H9 (cell line): Measurements from ENCODE around the gene FBN3. TPM values are rescaled to one million over a fixed set of nuclear protein-coding genes. Genes with fewer than 3 reads are reported as not detected.

Source experiments
- DNase-seq: peaks from one replicate; pipeline ENCODE4 v3.0.0-alpha.2; 2017
- H2AFZ ChIP-seq: one replicate; pipeline ENCODE4 v1.6.1; 2013; ENCODE audit warnings: mild to moderate bottlenecking, low read length, control low read depth, moderate library complexity
- H2AK5ac ChIP-seq: 2 replicates; pipeline ENCODE4 v1.6.1; 2013; ENCODE audit warnings: low read length, control low read depth, mixed read lengths; ENCODE audit not compliant: insufficient read length
- H2BK120ac ChIP-seq: one replicate; pipeline ENCODE4 v1.6.1; 2013; ENCODE audit warnings: low read depth, mild to moderate bottlenecking, low read length, control low read depth, inconsistent platforms; ENCODE audit not compliant: poor library complexity, severe bottlenecking
- H2BK12ac ChIP-seq: 2 replicates; pipeline ENCODE4 v1.6.1; 2013; ENCODE audit warnings: low read length, control low read depth, mixed read lengths, low read depth; ENCODE audit not compliant: insufficient read length
- H2BK15ac ChIP-seq: 2 replicates; pipeline ENCODE4 v1.6.1; 2013; ENCODE audit warnings: low read depth, low read length, control low read depth
- H2BK20ac ChIP-seq: one replicate; pipeline ENCODE4 v1.6.1; 2013; ENCODE audit warnings: low read depth, mild to moderate bottlenecking, low read length, control low read depth, inconsistent platforms; ENCODE audit not compliant: poor library complexity, severe bottlenecking
- H2BK5ac ChIP-seq: 2 replicates; pipeline ENCODE4 v1.6.1; 2013; ENCODE audit warnings: low read length, control low read depth, mixed read lengths; ENCODE audit not compliant: insufficient read length
- H3K14ac ChIP-seq: 2 replicates; pipeline ENCODE4 v1.6.1; 2013; ENCODE audit warnings: low read length, control low read depth; ENCODE audit not compliant: insufficient read depth
- H3K18ac ChIP-seq: 2 replicates; pipeline ENCODE4 v1.6.1; 2013; ENCODE audit warnings: low read depth, mild to moderate bottlenecking, mixed read lengths, low read length, control low read depth; ENCODE audit not compliant: insufficient read length
- H3K23ac ChIP-seq: 2 replicates; pipeline ENCODE4 v1.6.1; 2013; ENCODE audit warnings: low read length, control low read depth, mixed read lengths, low read depth; ENCODE audit not compliant: insufficient read length
- H3K23me2 ChIP-seq: 2 replicates; pipeline ENCODE4 v1.6.1; 2013; ENCODE audit warnings: low read depth, mild to moderate bottlenecking, mixed read lengths, low read length, control low read depth; ENCODE audit not compliant: insufficient read length, poor library complexity, severe bottlenecking
- H3K27ac ChIP-seq: 2 replicates; pipeline ENCODE4 v1.5.1; 2013; ENCODE audit warnings: low read length, control low read depth, mixed read lengths, low read depth; ENCODE audit not compliant: insufficient read length
- H3K27me3 ChIP-seq: 2 replicates; pipeline ENCODE4 v1.6.1; 2013; ENCODE audit warnings: low read length, control low read depth, inconsistent platforms; ENCODE audit not compliant: insufficient read depth
- H3K4ac ChIP-seq: 2 replicates; pipeline ENCODE4 v1.6.1; 2013; ENCODE audit warnings: low read depth, mild to moderate bottlenecking, control low read depth, inconsistent platforms, low read length, moderate library complexity
- H3K4me1 ChIP-seq: 2 replicates; pipeline ENCODE4 v1.6.1; 2013; ENCODE audit warnings: low read length, control low read depth, inconsistent platforms; ENCODE audit not compliant: insufficient read depth
- H3K4me2 ChIP-seq: 2 replicates; pipeline ENCODE4 v1.6.1; 2013; ENCODE audit warnings: low read length, control low read depth, mixed read lengths; ENCODE audit not compliant: insufficient read length, insufficient read depth
- H3K56ac ChIP-seq: 2 replicates; pipeline ENCODE4 v1.6.1; 2013; ENCODE audit warnings: low read depth, mild to moderate bottlenecking, mixed read lengths, low read length, control low read depth; ENCODE audit not compliant: insufficient read length
- H3K79me1 ChIP-seq: 2 replicates; pipeline ENCODE4 v1.6.1; 2013; ENCODE audit warnings: low read depth, mild to moderate bottlenecking, moderate library complexity, low read length, control low read depth, inconsistent platforms; ENCODE audit not compliant: insufficient read depth, poor library complexity, severe bottlenecking
- H3K79me2 ChIP-seq: 2 replicates; pipeline ENCODE4 v1.6.1; 2013; ENCODE audit warnings: low read length, control low read depth, inconsistent platforms; ENCODE audit not compliant: insufficient read depth
- H3K9ac ChIP-seq: 2 replicates; pipeline ENCODE4 v1.6.1; 2013; ENCODE audit warnings: low read length, control low read depth, mixed read lengths; ENCODE audit not compliant: insufficient read length; ENCODE audit errors: extremely low read depth
- H3K9me3 ChIP-seq: one replicate; pipeline ENCODE4 v1.6.1; 2013; ENCODE audit warnings: low read depth, low read length, inconsistent platforms; ENCODE audit not compliant: control insufficient read depth
- H3T11ph ChIP-seq: one replicate; pipeline ENCODE4 v1.6.1; 2013; ENCODE audit warnings: mild to moderate bottlenecking, low read length, control low read depth, inconsistent platforms
- H4K20me1 ChIP-seq: one replicate; pipeline ENCODE4 v1.6.1; 2013; ENCODE audit not compliant: control insufficient read depth, insufficient read length, insufficient read depth
- H4K5ac ChIP-seq: 2 replicates; pipeline ENCODE4 v1.6.1; 2013; ENCODE audit warnings: low read depth, mild to moderate bottlenecking, mixed read lengths, low read length, control low read depth; ENCODE audit not compliant: insufficient read length
- H4K8ac ChIP-seq: replicated peaks from 2 replicates; pipeline ENCODE4 v1.6.1; 2013; ENCODE audit warnings: low read length, control low read depth, mixed read lengths, low read depth; ENCODE audit not compliant: insufficient read length
- H4K91ac ChIP-seq: 2 replicates; pipeline ENCODE4 v1.6.1; 2013; ENCODE audit warnings: low read depth, mild to moderate bottlenecking, moderate library complexity, mixed read lengths, low read length, control low read depth; ENCODE audit not compliant: insufficient read length
- H3K27ac Mint-ChIP-seq, 3 experiments: 2 replicates in 2 of 3; 3 replicates in 1 of 3; pipeline ENCODE4 v1.8.0; 2020 to 2021; ENCODE audit warnings: mixed read lengths in 3 of 3, mild to moderate bottlenecking in 1 of 3, moderate library complexity in 1 of 3
- H3K27me3 Mint-ChIP-seq: 2 replicates; pipeline ENCODE4 v1.8.0; 2021; ENCODE audit warnings: low read depth, mild to moderate bottlenecking, moderate library complexity, mixed read lengths
- H3K36me3 Mint-ChIP-seq, 3 experiments: 2 replicates in 2 of 3; 3 replicates in 1 of 3; pipeline ENCODE4 v1.8.0; 2020 to 2021; ENCODE audit warnings: low read depth in 3 of 3, mixed read lengths in 3 of 3; ENCODE audit not compliant: insufficient read depth in 1 of 3
- H3K4me1 Mint-ChIP-seq, 2 experiments: 2 replicates each; pipeline ENCODE4 v1.8.0; 2020; ENCODE audit warnings: mixed read lengths in 2 of 2
- H3K4me3 Mint-ChIP-seq, 2 experiments: 2 replicates in 1 of 2; 3 replicates in 1 of 2; pipeline ENCODE4 v1.8.0; 2020 to 2021; ENCODE audit warnings: mild to moderate bottlenecking in 2 of 2, mixed read lengths in 2 of 2, moderate library complexity in 1 of 2
- H3K9me3 Mint-ChIP-seq, 2 experiments: 2 replicates in 1 of 2; 3 replicates in 1 of 2; pipeline ENCODE4 v1.8.0; 2020; ENCODE audit warnings: mild to moderate bottlenecking in 2 of 2, mixed read lengths in 2 of 2, moderate library complexity in 1 of 2
- WGBS: extraction: QIAGEN DNeasy Blood & Tissue Kit; methylation state at CpG from one replicate; pipeline ENCODE4 v1.1.7; 2013; ENCODE audit warnings: missing lambda C conversion rate, low lambda C conversion rate, mixed read lengths; ENCODE audit not compliant: insufficient read length; ENCODE audit errors: extremely low coverage; 5-methylcytosine and 5-hydroxymethylcytosine counted together
- total RNA-seq: library from RNA; stranded (reverse); gene quantifications from 2 replicates; pipeline ENCODE4 v1.2.1, GENCODE V29; 2021
- TF ChIP-seq, protein P1 (sequence below): fragments of 200-600 bp; sonication (generic); conservative IDR thresholded peaks from 3 replicates; pipeline ENCODE4 v1.8.0; 2021; ENCODE audit warnings: antibody characterized with exemption, mild to moderate bottlenecking

Gene FBN3
- total RNA-seq, 1 experiment from 2014 or later: 31.0 TPM

DNA sequence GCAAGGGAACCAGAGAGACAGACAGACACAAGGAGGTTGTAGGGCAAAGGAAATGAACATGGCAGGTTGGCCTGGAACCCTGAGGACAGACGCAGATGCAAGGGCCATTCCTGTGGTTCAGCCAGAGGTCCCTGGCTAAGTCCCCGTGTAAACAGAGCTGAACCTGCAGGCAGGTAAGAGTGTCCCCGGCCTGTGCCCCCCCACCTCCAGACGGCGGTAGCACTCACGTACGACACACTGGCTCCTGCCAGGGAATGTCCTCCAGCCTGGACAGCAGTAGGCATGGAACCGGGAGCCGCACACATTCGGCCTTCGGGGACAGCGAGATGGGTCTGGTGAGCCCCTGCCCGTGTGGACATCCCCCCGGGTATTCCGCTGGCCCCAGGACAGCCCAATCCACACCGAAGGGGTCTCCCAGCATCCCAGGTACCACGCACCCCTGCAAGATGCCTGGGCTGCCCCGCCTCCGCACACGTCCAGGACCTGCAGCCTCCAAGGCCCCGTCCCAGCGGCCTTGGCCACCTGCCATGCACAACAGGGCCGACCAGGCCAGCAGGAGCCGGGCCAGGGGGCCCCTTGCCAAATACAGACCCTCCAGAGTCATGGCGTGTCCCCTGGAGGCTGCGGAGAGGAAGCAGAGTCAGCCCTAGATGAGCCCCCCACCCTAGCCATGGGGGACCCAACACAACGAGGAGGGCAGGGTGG, 2.4 kb downstream of the FBN3 start:
- H3K27ac Mint-ChIP-seq: peak overlapping the region in 1 of 3 experiments; percentile 28; a peak in 2 of 7 replicates

More for the DNA sequence above, 2.4 kb downstream of the FBN3 start:
- H3K4me3 Mint-ChIP-seq: no peak overlapping the region; a peak in 1 of 5 replicates
- H3K9ac ChIP-seq: no peak overlapping the region
- no peak overlapping the region for H3K23ac ChIP-seq
- H2BK20ac ChIP-seq: no peak overlapping the region
- H4K5ac ChIP-seq: no peak overlapping the region
- DNase-seq: no peak
- no peak overlapping the region for H2AK5ac ChIP-seq
- peaks cover 3% of the 10 kb centered on the region for H3K27me3 Mint-ChIP-seq
- H2BK15ac ChIP-seq: no peak overlapping the region
- no peak overlapping the region for H4K8ac ChIP-seq
- H3K4me2 ChIP-seq: no peak overlapping the region
- H3K27me3 ChIP-seq: no peaks in the 10 kb centered on the region
- no peak overlapping the region for H3K4ac ChIP-seq
- H2BK12ac ChIP-seq: no peak overlapping the region
- no peaks in the 10 kb centered on the region for H3K4me1 ChIP-seq
- H3K9me3 ChIP-seq: no peaks in the 10 kb centered on the region
- H2AFZ ChIP-seq: no peak overlapping the region
- no peaks in the 10 kb centered on the region for H4K20me1 ChIP-seq
- H3K56ac ChIP-seq: no peak overlapping the region
- no peaks in the 10 kb centered on the region for H3K9me3 Mint-ChIP-seq
- TF ChIP-seq, protein P1, sequence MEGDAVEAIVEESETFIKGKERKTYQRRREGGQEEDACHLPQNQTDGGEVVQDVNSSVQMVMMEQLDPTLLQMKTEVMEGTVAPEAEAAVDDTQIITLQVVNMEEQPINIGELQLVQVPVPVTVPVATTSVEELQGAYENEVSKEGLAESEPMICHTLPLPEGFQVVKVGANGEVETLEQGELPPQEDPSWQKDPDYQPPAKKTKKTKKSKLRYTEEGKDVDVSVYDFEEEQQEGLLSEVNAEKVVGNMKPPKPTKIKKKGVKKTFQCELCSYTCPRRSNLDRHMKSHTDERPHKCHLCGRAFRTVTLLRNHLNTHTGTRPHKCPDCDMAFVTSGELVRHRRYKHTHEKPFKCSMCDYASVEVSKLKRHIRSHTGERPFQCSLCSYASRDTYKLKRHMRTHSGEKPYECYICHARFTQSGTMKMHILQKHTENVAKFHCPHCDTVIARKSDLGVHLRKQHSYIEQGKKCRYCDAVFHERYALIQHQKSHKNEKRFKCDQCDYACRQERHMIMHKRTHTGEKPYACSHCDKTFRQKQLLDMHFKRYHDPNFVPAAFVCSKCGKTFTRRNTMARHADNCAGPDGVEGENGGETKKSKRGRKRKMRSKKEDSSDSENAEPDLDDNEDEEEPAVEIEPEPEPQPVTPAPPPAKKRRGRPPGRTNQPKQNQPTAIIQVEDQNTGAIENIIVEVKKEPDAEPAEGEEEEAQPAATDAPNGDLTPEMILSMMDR: no peak
- H4K91ac ChIP-seq: no peak overlapping the region
- no peaks in the 10 kb centered on the region for H3K79me2 ChIP-seq
- no peak overlapping the region for H3K18ac ChIP-seq
- H3K27ac ChIP-seq: no peak overlapping the region
- WGBS: no CpG with 5 or more reads among the region's 27 CpGs
- no peak overlapping the region for H2BK120ac ChIP-seq
- H2BK5ac ChIP-seq: no peak overlapping the region
- H3K14ac ChIP-seq: no peak overlapping the region
- no peak overlapping the region for H3T11ph ChIP-seq
- no peaks in the 10 kb centered on the region for H3K79me1 ChIP-seq
- H3K36me3 Mint-ChIP-seq: peaks cover 0 to 15% (median 9%) of the 10 kb centered on the region in 3 experiments; a peak in 4 of 7 replicates
- H3K23me2 ChIP-seq: peaks cover 6% of the 10 kb centered on the region
- H3K4me1 Mint-ChIP-seq: peaks cover 32 to 47% of the 10 kb centered on the region in 2 experiments
